B cell (primary cell): ENCODE results near the gene ZDHHC1. TPM values are rescaled to one million over a fixed set of nuclear protein-coding genes. Genes with fewer than 3 reads are reported as not detected.

Experiments used
- ATAC-seq: fragments of 200-7000 bp; cut with Tn5 transposase; one replicate; pipeline ENCODE4 v1.10.0; 2021; ENCODE audit warnings: low read depth, mild to moderate bottlenecking, moderate number of reproducible peaks, moderate library complexity
- CTCF ChIA-PET: fragments of 350-600 bp; sonication (Branson Sonifier 250); formaldehyde crosslinking; loops from one replicate; lab custom pipeline; 2021; ENCODE audit warnings: antibody characterized with exemption, inconsistent platforms; lab: Charles Lee
- POLR2A ChIA-PET: fragments of 350-600 bp; sonication (Branson Sonifier 250); formaldehyde crosslinking; loops from one replicate; lab custom pipeline; 2021; ENCODE audit warnings: antibody characterized with exemption; lab: Charles Lee
- DNase-seq: peaks from one replicate; pipeline ENCODE4 v3.0.0; 2013
- H2AFZ ChIP-seq: 2 replicates; pipeline ENCODE4 v1.6.1; 2012; ENCODE audit warnings: mild to moderate bottlenecking, low read depth, low read length; ENCODE audit not compliant: insufficient read depth, poor library complexity, severe bottlenecking
- H3K27ac ChIP-seq, 2 donors: 1 replicate in 1 of 2; 2 replicates in 1 of 2; pipeline ENCODE4 v1.5.1; 2012 to 2013; ENCODE audit warnings: low read length in 2 of 2, mild to moderate bottlenecking in 2 of 2, moderate library complexity in 1 of 2
- H3K27me3 ChIP-seq, 4 experiments: fragments of 200-600 bp in 1 of 4; sonication (generic) in 1 of 4; replicated peaks in 1 of 4; 1 replicate in 2 of 4; 2 replicates in 2 of 4; pipeline versions ENCODE4 v1.6.1 to v1.7.0; 2013 to 2016; ENCODE audit warnings: low read length in 3 of 4, mild to moderate bottlenecking in 2 of 4, mixed read lengths in 1 of 4, moderate library complexity in 1 of 4; ENCODE audit not compliant: insufficient read depth in 4 of 4, control insufficient read depth in 3 of 4; ENCODE audit errors: control extremely low read depth in 1 of 4
- H3K36me3 ChIP-seq, 2 experiments: replicated peaks in 1 of 2; 1 replicate in 1 of 2; 2 replicates in 1 of 2; pipeline versions ENCODE4 v1.6.1 to v1.7.1; 2013; ENCODE audit warnings: low read length in 1 of 2; ENCODE audit not compliant: insufficient read depth in 2 of 2, control insufficient read depth in 1 of 2; ENCODE audit errors: control extremely low read depth in 1 of 2, extremely low read depth in 1 of 2
- H3K4me1 ChIP-seq, 2 donors: fragments of 200-600 bp in 1 of 2; sonication (generic) in 1 of 2; 1 replicate in 1 of 2; 2 replicates in 1 of 2; pipeline versions ENCODE4 v1.5.1 to v1.6.1; 2013 to 2017; ENCODE audit warnings: low read length in 2 of 2; ENCODE audit not compliant: control insufficient read depth in 2 of 2, insufficient read depth in 2 of 2
- H3K4me2 ChIP-seq: replicated peaks from 2 replicates; pipeline ENCODE3; 2012; ENCODE audit warnings: mild to moderate bottlenecking, low read depth, low read length; ENCODE audit not compliant: poor library complexity, severe bottlenecking
- H3K4me3 ChIP-seq, 5 experiments: fragments of 200-600 bp in 1 of 5; sonication (generic) in 1 of 5; 1 replicate in 3 of 5; 2 replicates in 2 of 5; pipeline versions ENCODE4 v1.5.1 to v1.7.0; 2011 to 2016; ENCODE audit warnings: low read length in 4 of 5, mild to moderate bottlenecking in 4 of 5, low read depth in 2 of 5, control low read depth in 1 of 5, moderate library complexity in 1 of 5; ENCODE audit not compliant: insufficient read depth in 1 of 5; ENCODE audit errors: control extremely low read depth in 1 of 5, extremely low read depth in 1 of 5
- H3K79me2 ChIP-seq: fragments of 200-600 bp; sonication (generic); one replicate; pipeline ENCODE4 v1.6.0; 2016; ENCODE audit warnings: low read length; ENCODE audit not compliant: control insufficient read depth, insufficient read depth
- H3K9ac ChIP-seq: fragments of 200-600 bp; sonication (generic); 2 replicates; pipeline ENCODE4 v1.6.1; 2017; ENCODE audit warnings: mild to moderate bottlenecking, low read length, moderate library complexity
- H3K9me3 ChIP-seq, 3 donors: one replicate each; pipeline versions ENCODE4 v1.6.1 to v1.7.1; 2013; ENCODE audit warnings: low read length in 2 of 3; ENCODE audit not compliant: control insufficient read depth in 2 of 3, insufficient read depth in 1 of 3; ENCODE audit errors: control extremely low read depth in 1 of 3
- H4K20me1 ChIP-seq: 2 replicates; pipeline ENCODE4 v1.6.0; 2012; ENCODE audit warnings: mild to moderate bottlenecking, low read length; ENCODE audit not compliant: insufficient read depth, control insufficient read depth, poor library complexity, severe bottlenecking
- H3K27ac Mint-ChIP-seq: one replicate; pipeline ENCODE4 v1.8.0; 2021; ENCODE audit warnings: mixed read lengths
- H3K27me3 Mint-ChIP-seq: one replicate; pipeline ENCODE4 v1.8.0; 2021; ENCODE audit warnings: mixed read lengths
- H3K4me1 Mint-ChIP-seq: one replicate; pipeline ENCODE4 v1.8.0; 2021; ENCODE audit warnings: mixed read lengths
- H3K4me3 Mint-ChIP-seq: one replicate; pipeline ENCODE4 v1.8.0; 2021; ENCODE audit warnings: mixed read lengths
- H3K9me3 Mint-ChIP-seq: one replicate; pipeline ENCODE4 v1.8.0; 2022; ENCODE audit warnings: mixed read lengths; ENCODE audit not compliant: insufficient read depth
- CTCF ChIP-seq: fragments of 200-600 bp; IDR thresholded peaks from one replicate; pipeline ENCODE4 v1.8.0; 2022; ENCODE audit warnings: antibody characterized with exemption, mild to moderate bottlenecking
- EZH2 ChIP-seq: IDR thresholded peaks from 2 replicates; pipeline ENCODE4 v1.6.1; 2012; ENCODE audit warnings: borderline replicate concordance, low read depth, mild to moderate bottlenecking, moderate library complexity, low read length; ENCODE audit not compliant: insufficient read depth, poor library complexity, severe bottlenecking
- WGBS: methylation state at CpG from one replicate; pipeline ENCODE4 v1.1.5; 2013; ENCODE audit warnings: missing lambda C conversion rate; ENCODE audit not compliant: insufficient coverage; 5-methylcytosine and 5-hydroxymethylcytosine counted together
- intact Hi-C: fragments of 100-400 bp; cut with micrococcal nuclease; formaldehyde crosslinking; loops from one replicate; pipeline ENCODE4 v1.10.0; 2022
- polyA plus RNA-seq: library from polyadenylated mRNA; depleted of rRNA; stranded (reverse); fragments of >200 nt; gene quantifications from 2 replicates; pipeline ENCODE4 v1.2.3, GENCODE V29; 2012
- total RNA-seq, 2 donors: library from RNA; stranded (reverse); fragments of 120-200 nt in 1 of 2; gene quantifications; 1 replicate in 1 of 2; 2 replicates in 1 of 2; pipeline versions ENCODE4 v1.2.3 to v1.2.4, GENCODE V29; 2013 to 2022

The ZDHHC1 gene
- total and polyA plus RNA-seq, 2 donors (not counting 1 experiment from before 2014, with no cell fraction given), result 0.58 to 2.8 TPM

GRCh38 chr16:67433131-67433719, 16.9 kb upstream of the ZDHHC1 start:
- peaks cover 25 to 34% of the 10 kb centered on the region in 2 donors for H3K4me1 ChIP-seq
- H3K79me2 ChIP-seq, result no peaks in the 10 kb centered on the region
- no peak overlapping the region for H2AFZ ChIP-seq
- H3K9me3 ChIP-seq, result no peaks in the 10 kb centered on the region
- 93% methylated on average over 4 of the region's 5 CpGs for WGBS
- H3K9ac ChIP-seq, result no peak overlapping the region
- H3K4me3 Mint-ChIP-seq, result no peak overlapping the region
- CTCF ChIA-PET, result interaction anchor here (0.6 to 1.6 kb wide), 4 partner anchors 8 to 460 kb away, joined by 3 to 6 read pairs (median 4); partner anchors contain the start of gene PSKH1
- no peaks in the 10 kb centered on the region for H3K9me3 Mint-ChIP-seq
- H3K27ac ChIP-seq, result no peak overlapping the region
- DNase-seq, result no peak
- H3K27me3 Mint-ChIP-seq, result peaks cover 27% of the 10 kb centered on the region
- no peak for ATAC-seq
- peaks cover 38% of the 10 kb centered on the region for H3K4me1 Mint-ChIP-seq
- H3K4me2 ChIP-seq, result no peak overlapping the region
- POLR2A ChIA-PET, result no interaction called here
- no peak overlapping the region for H3K27ac Mint-ChIP-seq
- intact Hi-C loops, result no loop called here
- H3K36me3 ChIP-seq, result peaks cover 0 to 9% of the 10 kb centered on the region in 2 experiments
- peaks cover 0 to 31% (median 15%) of the 10 kb centered on the region in 4 experiments for H3K27me3 ChIP-seq
- no peak overlapping the region for H3K4me3 ChIP-seq
- H4K20me1 ChIP-seq, result no peaks in the 10 kb centered on the region
- TF ChIP-seq CTCF, result no peak
- no peak for TF ChIP-seq EZH2

GRCh38 chr16:67432506-67432890, 16.2 kb upstream of the ZDHHC1 start:
- peak overlapping the region; percentile 48 for H3K4me3 Mint-ChIP-seq
- H3K9me3 Mint-ChIP-seq, result no peaks in the 10 kb centered on the region
- H3K27me3 Mint-ChIP-seq, result peaks cover 27% of the 10 kb centered on the region
- DNase-seq (no peak), ATAC-seq (no peak)
- no peak for TF ChIP-seq EZH2
- no peak for TF ChIP-seq CTCF
- Histone ChIP-seq H3K27ac (no peak overlapping the region), H4K20me1 (no peaks in the 10 kb centered on the region), H3K9ac (no peak overlapping the region), H3K4me1 (peaks cover 27 to 36% of the 10 kb centered on the region in 2 donors), H3K36me3 (peaks cover 0 to 2% of the 10 kb centered on the region in 2 experiments), H3K27me3 (peaks cover 0 to 36% (median 15%) of the 10 kb centered on the region in 4 experiments), H3K79me2 (no peaks in the 10 kb centered on the region), H3K4me3 (no peak overlapping the region), H3K4me2 (no peak overlapping the region), H3K9me3 (no peaks in the 10 kb centered on the region), H2AFZ (no peak overlapping the region)
- peaks cover 38% of the 10 kb centered on the region for H3K4me1 Mint-ChIP-seq
- ChIA-PET CTCF (interaction anchor here (0.7 to 1.6 kb wide), 2 partner anchors 15 to 33 kb away, joined by 4 to 6 read pairs; no protein-coding TSS in a partner anchor), POLR2A (no interaction called here)
- H3K27ac Mint-ChIP-seq, result no peak overlapping the region
- intact Hi-C loops, result no loop called here
- 72% methylated on average over 5 of the region's 5 CpGs for WGBS
